Calu3 (cell line): ENCODE results near the gene BMAL1. TPM values are rescaled to one million over a fixed set of nuclear protein-coding genes. Genes with fewer than 3 reads are reported as not detected.

Experiments used
- BruUV-seq: library from RNA; stranded (reverse); fragments of 400-500 nt; replicated peaks from 2 replicates; lab custom pipeline; 2021; lab: Mats Ljungman, UMichigan
- CTCF ChIA-PET: fragments of 300-600 bp; sonication (Branson Sonifier 250); formaldehyde crosslinking; loops from one replicate; lab custom pipeline; 2022; ENCODE audit warnings: antibody characterized with exemption; lab: Charles Lee
- DNase-seq: peaks from one replicate; pipeline ENCODE4 v3.0.0; 2022
- H3K27ac Mint-ChIP-seq: one replicate; pipeline ENCODE4 v1.8.0; 2022; ENCODE audit warnings: mixed read lengths; ENCODE audit not compliant: unreplicated experiment
- H3K27me3 Mint-ChIP-seq: one replicate; pipeline ENCODE4 v1.8.0; 2022; ENCODE audit warnings: mixed read lengths; ENCODE audit not compliant: unreplicated experiment
- H3K36me3 Mint-ChIP-seq: one replicate; pipeline ENCODE4 v1.8.0; 2022; ENCODE audit warnings: mild to moderate bottlenecking, moderate library complexity, mixed read lengths; ENCODE audit not compliant: insufficient read depth, unreplicated experiment
- H3K4me1 Mint-ChIP-seq: one replicate; pipeline ENCODE4 v1.8.0; 2022; ENCODE audit warnings: mild to moderate bottlenecking, low read depth, mixed read lengths; ENCODE audit not compliant: unreplicated experiment
- H3K4me3 Mint-ChIP-seq: one replicate; pipeline ENCODE4 v1.8.0; 2022; ENCODE audit warnings: mild to moderate bottlenecking, low read depth, moderate library complexity, mixed read lengths; ENCODE audit not compliant: unreplicated experiment
- H3K9me3 Mint-ChIP-seq: one replicate; pipeline ENCODE4 v1.8.0; 2022; ENCODE audit warnings: low read depth, mixed read lengths; ENCODE audit not compliant: unreplicated experiment
- CTCF ChIP-seq: fragments of 200-600 bp; IDR thresholded peaks from one replicate; pipeline ENCODE4 v1.8.0; 2022; ENCODE audit warnings: antibody characterized with exemption; ENCODE audit not compliant: unreplicated experiment
- intact Hi-C: fragments of 100-400 bp; cut with micrococcal nuclease; formaldehyde crosslinking; loops from one replicate; pipeline ENCODE4 v1.10.0; 2022; ENCODE audit not compliant: unreplicated experiment
- total RNA-seq: library from RNA; stranded (reverse); gene quantifications from 2 replicates; pipeline ENCODE4 v1.2.3, GENCODE V29; 2022

BMAL1 gene
- total RNA-seq, 1 experiment from 2014 or later = 10.3 TPM

GRCh38 chr11:13427440-13427839 lies 149.8 kb downstream of the BMAL1 start:
- no peaks in the 10 kb centered on the region for H3K27me3 Mint-ChIP-seq
- DNase-seq = no peak
- no peak overlapping the region for H3K4me3 Mint-ChIP-seq
- intact Hi-C loops = no loop called here
- no peak overlapping the region for H3K27ac Mint-ChIP-seq
- no TSS peak for BruUV-seq
- H3K9me3 Mint-ChIP-seq = no peaks in the 10 kb centered on the region
- no peaks in the 10 kb centered on the region for H3K36me3 Mint-ChIP-seq
- peaks cover 27% of the 10 kb centered on the region for H3K4me1 Mint-ChIP-seq
- no peak for TF ChIP-seq CTCF
- CTCF ChIA-PET = no interaction called here

GRCh38 chr11:13429288-13429687 lies 151.7 kb downstream of the BMAL1 start:
- no TSS peak for BruUV-seq
- CTCF ChIA-PET = no interaction called here
- Mint-ChIP-seq H3K4me3 (no peak overlapping the region), H3K27ac (no peak overlapping the region), H3K27me3 (no peaks in the 10 kb centered on the region), H3K4me1 (peaks cover 13% of the 10 kb centered on the region), H3K9me3 (no peaks in the 10 kb centered on the region), H3K36me3 (no peaks in the 10 kb centered on the region)
- intact Hi-C loops = no loop called here
- no peak for DNase-seq
- no peak for TF ChIP-seq CTCF

GRCh38 chr11:13429836-13430235 lies 152.2 kb downstream of the BMAL1 start:
- Mint-ChIP-seq H3K36me3 (no peaks in the 10 kb centered on the region), H3K4me1 (peaks cover 13% of the 10 kb centered on the region), H3K4me3 (no peak overlapping the region), H3K9me3 (no peaks in the 10 kb centered on the region), H3K27ac (no peak overlapping the region), H3K27me3 (no peaks in the 10 kb centered on the region)
- DNase-seq = no peak
- intact Hi-C loops = no loop called here
- no TSS peak for BruUV-seq
- no peak for TF ChIP-seq CTCF
- CTCF ChIA-PET = no interaction called here

DNA sequence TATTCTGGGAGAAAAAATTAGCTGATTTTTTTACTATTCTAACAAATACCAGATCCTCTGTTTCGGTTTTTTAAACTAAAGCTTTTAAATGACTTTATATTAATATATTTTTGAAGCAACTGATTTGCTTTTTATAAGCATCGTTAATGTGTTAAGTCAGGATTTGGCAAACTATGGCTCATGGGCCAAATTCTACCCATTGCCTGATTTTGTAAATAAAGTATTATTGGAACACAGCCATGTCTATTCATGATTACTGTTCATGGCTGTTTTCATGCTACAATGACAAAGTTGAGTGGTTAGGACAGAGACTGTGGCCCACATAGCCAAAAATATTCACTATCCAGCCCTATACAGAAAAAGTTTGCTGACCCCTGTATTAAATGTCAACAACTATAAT lies 155.8 kb downstream of the BMAL1 start:
- DNase-seq = no peak
- Mint-ChIP-seq H3K4me3 (no peak overlapping the region), H3K27ac (no peak overlapping the region), H3K4me1 (peaks cover 9% of the 10 kb centered on the region), H3K36me3 (no peaks in the 10 kb centered on the region), H3K27me3 (no peaks in the 10 kb centered on the region), H3K9me3 (no peaks in the 10 kb centered on the region)
- CTCF ChIA-PET = interaction anchor here (1.0 kb wide), 1 partner anchor 9 kb away, joined by 4 read pairs; no protein-coding TSS in a partner anchor
- intact Hi-C loops = no loop called here
- no TSS peak for BruUV-seq
- TF ChIP-seq CTCF = no peak
